Smooth muscle cell (in vitro differentiated cells): ENCODE data around the gene GNG10. TPM values are rescaled to one million over a fixed set of nuclear protein-coding genes. Genes with fewer than 3 reads are reported as not detected.
A peak's percentile ranks its signal among the peaks of the same experiment; 100 is the strongest.

ENCODE experiments used
- DNase-seq: peaks from one replicate; lab custom pipeline; 2025; ENCODE audit not compliant: unreplicated experiment; lab: John Stamatoyannopoulos, UW
- H2AFZ ChIP-seq: fragments of 200-600 bp; sonication (generic); 2 replicates; pipeline ENCODE4 v1.6.0; 2016; ENCODE audit warnings: antibody characterized with exemption, low read depth, mild to moderate bottlenecking
- H3F3A ChIP-seq: fragments of 200-600 bp; sonication (generic); 2 replicates; pipeline ENCODE4 v1.6.0; 2017; ENCODE audit warnings: antibody characterized with exemption, low read depth
- H3K27ac ChIP-seq: fragments of 200-600 bp; sonication (generic); 2 replicates; pipeline ENCODE4 v1.5.1; 2016; ENCODE audit warnings: low read depth, mild to moderate bottlenecking
- H3K27me3 ChIP-seq: fragments of 200-600 bp; sonication (generic); 2 replicates; pipeline ENCODE4 v1.6.1; 2016; ENCODE audit warnings: low read depth, mild to moderate bottlenecking
- H3K36me3 ChIP-seq: fragments of 200-600 bp; sonication (generic); 2 replicates; pipeline ENCODE4 v1.5.1; 2016; ENCODE audit warnings: low read depth
- H3K4me1 ChIP-seq: fragments of 200-600 bp; sonication (generic); 2 replicates; pipeline ENCODE4 v1.5.1; 2016; ENCODE audit warnings: low read depth
- H3K4me2 ChIP-seq: fragments of 200-600 bp; sonication (generic); 2 replicates; pipeline ENCODE4 v1.6.0; 2016; ENCODE audit warnings: mild to moderate bottlenecking
- H3K4me3 ChIP-seq: fragments of 200-600 bp; sonication (generic); 2 replicates; pipeline ENCODE4 v1.5.1; 2016; ENCODE audit warnings: mild to moderate bottlenecking
- H3K79me2 ChIP-seq: fragments of 200-600 bp; sonication (generic); 2 replicates; pipeline ENCODE4 v1.6.0; 2016; ENCODE audit warnings: low read depth, mild to moderate bottlenecking
- H3K9ac ChIP-seq: fragments of 200-600 bp; sonication (generic); 2 replicates; pipeline ENCODE4 v1.6.0; 2016; ENCODE audit warnings: low read depth
- H3K9me3 ChIP-seq: fragments of 200-600 bp; sonication (generic); replicated peaks from 2 replicates; pipeline ENCODE4 v1.5.1; 2016; ENCODE audit warnings: low read depth
- H4K20me1 ChIP-seq: fragments of 200-600 bp; sonication (generic); 2 replicates; pipeline ENCODE4 v1.6.0; 2016; ENCODE audit warnings: low read depth
- CTCF ChIP-seq: fragments of 200-600 bp; sonication (generic); IDR thresholded peaks from 2 replicates; pipeline ENCODE4 v1.5.1; 2017; ENCODE audit warnings: borderline replicate concordance, mild to moderate bottlenecking, antibody characterized with exemption; ENCODE audit not compliant: insufficient read depth, poor library complexity, severe bottlenecking
- WGBS: methylation state at CpG from one replicate; pipeline ENCODE4 v1.1.7; 2016; ENCODE audit warnings: low lambda C conversion rate; 5-methylcytosine and 5-hydroxymethylcytosine counted together
- polyA plus RNA-seq: library from polyadenylated mRNA; unstranded; fragments of >200 nt; fragmentation: Nextera tagmentation; extraction: Ambion mirVana; gene quantifications from 2 replicates; pipeline ENCODE4 v1.2.1, GENCODE V29; 2016
- total RNA-seq: library from RNA; depleted of rRNA; stranded (reverse); fragments of >200 nt; gene quantifications from 2 replicates; pipeline ENCODE4 v1.2.3, GENCODE V29; 2014

The GNG10 gene
- total and polyA plus RNA-seq, 2 experiments from 2014 or later = 47.9 to 104 TPM

GRCh38 chr9:111630182-111630963 lies 31.0 kb upstream of the GNG10 start:
- no peaks in the 10 kb centered on the region for H3K27me3 ChIP-seq
- H3K36me3 ChIP-seq = no peaks in the 10 kb centered on the region
- H3K27ac ChIP-seq = no peak overlapping the region
- peak overlapping the region; percentile 93 for H2AFZ ChIP-seq
- H3F3A ChIP-seq = no peaks in the 10 kb centered on the region
- H3K9me3 ChIP-seq = no peaks in the 10 kb centered on the region
- H3K4me1 ChIP-seq = peaks cover 17% of the 10 kb centered on the region
- no peak overlapping the region for H3K9ac ChIP-seq
- no peak for TF ChIP-seq CTCF
- no peak for DNase-seq
- H3K4me3 ChIP-seq = peak overlapping the region; percentile 81
- WGBS = 20% methylated on average over 17 of the region's 17 CpGs
- peaks cover 34% of the 10 kb centered on the region for H4K20me1 ChIP-seq
- H3K4me2 ChIP-seq = peak overlapping the region; percentile 82
- peaks cover 41% of the 10 kb centered on the region for H3K79me2 ChIP-seq

GRCh38 chr9:111630964-111631213 lies 30.5 kb upstream of the GNG10 start:
- Histone ChIP-seq H3K36me3 (no peaks in the 10 kb centered on the region), H3F3A (no peaks in the 10 kb centered on the region), H3K79me2 (peaks cover 46% of the 10 kb centered on the region), H2AFZ (peak overlapping the region; percentile 93), H4K20me1 (peaks cover 40% of the 10 kb centered on the region), H3K4me3 (peak overlapping the region; percentile 81), H3K4me1 (peaks cover 17% of the 10 kb centered on the region), H3K27ac (no peak overlapping the region), H3K9ac (no peak overlapping the region), H3K9me3 (no peaks in the 10 kb centered on the region), H3K27me3 (no peaks in the 10 kb centered on the region), H3K4me2 (peak overlapping the region; percentile 82)
- no peak for DNase-seq
- 0% methylated on average over 14 of the region's 14 CpGs for WGBS
- TF ChIP-seq CTCF = no peak

GRCh38 chr9:111631214-111631971 lies 30.0 kb upstream of the GNG10 start, which contains the start of gene DNAJC25:
TSS of gene DNAJC25 (plus strand) at chr9:111631334. CDS start at chr9:111631408, 74 bp downstream.
- TF ChIP-seq CTCF = no peak
- H3K9ac ChIP-seq = peak within 1 kb of the TSS; percentile 93
- H4K20me1 ChIP-seq = peaks cover 45% of the 10 kb centered on the region
- peak within 1 kb of the TSS; percentile 73 for H3K27ac ChIP-seq
- H3K4me2 ChIP-seq = peak within 1 kb of the TSS; percentile 92
- peak; percentile 86 for DNase-seq
- peak within 1 kb of the TSS; percentile 81 for H3K4me3 ChIP-seq
- H3K4me1 ChIP-seq = peaks cover 17% of the 10 kb centered on the region
- peak within 1 kb of the TSS; percentile 93 for H2AFZ ChIP-seq
- no peaks in the 10 kb centered on the region for H3K27me3 ChIP-seq
- H3K9me3 ChIP-seq = no peaks in the 10 kb centered on the region
- no peaks in the 10 kb centered on the region for H3F3A ChIP-seq
- H3K79me2 ChIP-seq = peaks cover 51% of the 10 kb centered on the region
- no peaks in the 10 kb centered on the region for H3K36me3 ChIP-seq
- 1% methylated on average over 74 of the region's 79 CpGs for WGBS
